HL-60 (cell line): ENCODE results near the gene ATF1.

Source experiments
- DNase-seq, 2 experiments: peaks; one replicate each; pipeline ENCODE4 v3.0.0-alpha.2; 2010 to 2020; ENCODE audit warnings: low read depth in 1 of 2, low spot score in 1 of 2
- H3K27ac ChIP-seq: fragments of 250-450 bp; sonication (Bioruptor Pico); replicated peaks from 2 replicates; pipeline ENCODE4 v1.5.1; 2020; ENCODE audit warnings: mild to moderate bottlenecking, moderate library complexity
- H3K27me3 ChIP-seq: fragments of 250-450 bp; sonication (Bioruptor Pico); 2 replicates; pipeline ENCODE4 v1.5.1; 2021; ENCODE audit warnings: mild to moderate bottlenecking, moderate library complexity; ENCODE audit not compliant: insufficient read depth, poor library complexity, severe bottlenecking
- H3K4me3 ChIP-seq: replicated peaks from 2 replicates; pipeline ENCODE4 v1.5.1; 2011; ENCODE audit warnings: mild to moderate bottlenecking, control low read depth, low read length; ENCODE audit not compliant: insufficient read depth
- CTCF ChIP-seq: IDR thresholded peaks from one replicate; pipeline ENCODE4 v1.5.1; 2011; ENCODE audit warnings: low read length, control low read depth, inconsistent platforms; ENCODE audit not compliant: insufficient read depth
- GABPA ChIP-seq: IDR thresholded peaks from 2 replicates; pipeline ENCODE4 v1.6.1; 2012; ENCODE audit warnings: low read depth
- POLR2AphosphoS5 ChIP-seq: IDR thresholded peaks from 2 replicates; pipeline ENCODE4 v1.6.1; 2012; ENCODE audit warnings: low read depth
- REST ChIP-seq: IDR thresholded peaks from 2 replicates; pipeline ENCODE4 v1.6.1; 2012; ENCODE audit warnings: low read depth; ENCODE audit not compliant: insufficient replicate concordance
- SPI1 ChIP-seq: IDR thresholded peaks from 2 replicates; pipeline ENCODE4 v1.6.1; 2012; ENCODE audit warnings: low read depth, mild to moderate bottlenecking, borderline replicate concordance

Gene ATF1

GRCh38 chr12:50745861-50746260, 18.0 kb upstream of the ATF1 start:
- DNase-seq: peak in 1 of 2 experiments; percentile 90
- Histone ChIP-seq H3K27ac (peak overlapping the region; percentile 78), H3K27me3 (no peaks in the 10 kb centered on the region), H3K4me3 (no peak overlapping the region)
- TF ChIP-seq REST: peak; percentile 18
- TF ChIP-seq SPI1: no peak
- TF ChIP-seq POLR2AphosphoS5: peak; percentile 50

GRCh38 chr12:50746431-50746830, 17.5 kb upstream of the ATF1 start:
- Histone ChIP-seq H3K27me3 (no peaks in the 10 kb centered on the region), H3K4me3 (no peak overlapping the region), H3K27ac (peak overlapping the region; percentile 78)
- no peak for DNase-seq
- TF ChIP-seq REST: no peak
- no peak for TF ChIP-seq POLR2AphosphoS5
- no peak for TF ChIP-seq SPI1
- TF ChIP-seq GABPA: no peak
- no peak for TF ChIP-seq CTCF

GRCh38 chr12:50747817-50748216, 16.1 kb upstream of the ATF1 start:
- no peak for DNase-seq
- no peaks in the 10 kb centered on the region for H3K27me3 ChIP-seq
- H3K27ac ChIP-seq: no peak overlapping the region
- TF ChIP-seq REST: no peak
- no peak for TF ChIP-seq CTCF
- no peak for TF ChIP-seq SPI1
- TF ChIP-seq POLR2AphosphoS5: no peak
- TF ChIP-seq GABPA: no peak
- no peak overlapping the region for H3K4me3 ChIP-seq

GRCh38 chr12:50749459-50749882, 14.4 kb upstream of the ATF1 start:
- TF ChIP-seq SPI1 (no peak), POLR2AphosphoS5 (no peak), REST (no peak), GABPA (no peak), CTCF (no peak)
- H3K27me3 ChIP-seq: no peaks in the 10 kb centered on the region
- no peak for DNase-seq
- no peak overlapping the region for H3K4me3 ChIP-seq
- no peak overlapping the region for H3K27ac ChIP-seq
